Activated T-cell treated with anti-CD3 and anti-CD28 coated beads, Interleukin-2, amount 50 U/mL, for 48 hours (primary cell): ENCODE measurements around the gene KATNA1.
"Not testable (repeated sequence)": the region's sequence is repeated elsewhere in the genome, so short reads cannot be mapped to it uniquely, and the experiment has no call there.

Source experiments
- DNase-seq, 2 experiments: peaks; one replicate each; pipeline ENCODE4 v3.0.0-alpha.2; 2020

Gene KATNA1

GRCh38 chr6:149648148-149649145 lies at the start of gene KATNA1:
Gene KATNA1, minus strand, starts transcription at chr6:149648714. Its CDS starts 10,167 bp downstream, at chr6:149638547.
- peak; percentile 92 to 95 for DNase-seq

- no peak for DNase-seq
Measured at GRCh38 chr6:149698175-149698574, 49.7 kb upstream of the KATNA1 start.

GRCh38 chr6:149696901-149697300 lies 48.4 kb upstream of the KATNA1 start:
- no peak for DNase-seq

GRCh38 chr6:149694921-149695320 lies 46.4 kb upstream of the KATNA1 start:
- DNase-seq: no peak

- no peak for DNase-seq
Measured at GRCh38 chr6:149691201-149691600, 42.7 kb upstream of the KATNA1 start.

GRCh38 chr6:149686230-149686629 lies 37.7 kb upstream of the KATNA1 start:
- DNase-seq: no peak

- no peak for DNase-seq
Measured at GRCh38 chr6:149683256-149683859, 34.8 kb upstream of the KATNA1 start.

GRCh38 chr6:149681845-149682244 lies 33.3 kb upstream of the KATNA1 start:
- not testable (repeated sequence) for DNase-seq

- DNase-seq: no peak
Measured at GRCh38 chr6:149681209-149681608, 32.7 kb upstream of the KATNA1 start.

GRCh38 chr6:149680503-149680902 lies 32.0 kb upstream of the KATNA1 start:
- no peak for DNase-seq

GRCh38 chr6:149672265-149672664 lies 23.8 kb upstream of the KATNA1 start:
- DNase-seq: not testable (repeated sequence)

GRCh38 chr6:149660028-149660427 lies 11.5 kb upstream of the KATNA1 start:
- no peak for DNase-seq

- DNase-seq: no peak
Measured at GRCh38 chr6:149657441-149657840, 8.9 kb upstream of the KATNA1 start.

GRCh38 chr6:149651056-149651455 lies 2.5 kb upstream of the KATNA1 start:
- no peak for DNase-seq

GRCh38 chr6:149646599-149646998 lies 1.9 kb downstream of the KATNA1 start:
- no peak for DNase-seq

- DNase-seq: no peak
Measured at GRCh38 chr6:149642829-149643580, 5.5 kb downstream of the KATNA1 start.

GRCh38 chr6:149636124-149636523 lies 12.4 kb downstream of the KATNA1 start:
- DNase-seq: no peak

GRCh38 chr6:149634315-149634714 lies 14.2 kb downstream of the KATNA1 start:
- no peak for DNase-seq

GRCh38 chr6:149628875-149629510 lies 19.5 kb downstream of the KATNA1 start:
- no peak for DNase-seq

GRCh38 chr6:149627672-149628071 lies 20.8 kb downstream of the KATNA1 start:
- DNase-seq: no peak

GRCh38 chr6:149615805-149616204 lies 32.7 kb downstream of the KATNA1 start:
- no peak for DNase-seq

- no peak for DNase-seq
Measured at GRCh38 chr6:149614337-149614736, 34.2 kb downstream of the KATNA1 start.
